C4-2B (cell line): ENCODE results near the gene RNASE7.

Experiments
- ZFX ChIP-seq: fragments of 450-650 bp; IDR thresholded peaks from 2 replicates; pipeline ENCODE4 v1.6.1; 2017
- TF ChIP-seq, protein P1 (sequence below): fragments of 450-650 bp; conservative IDR thresholded peaks from 2 replicates; pipeline ENCODE4 v1.5.1; 2017; ENCODE audit warnings: mild to moderate bottlenecking

DNA sequence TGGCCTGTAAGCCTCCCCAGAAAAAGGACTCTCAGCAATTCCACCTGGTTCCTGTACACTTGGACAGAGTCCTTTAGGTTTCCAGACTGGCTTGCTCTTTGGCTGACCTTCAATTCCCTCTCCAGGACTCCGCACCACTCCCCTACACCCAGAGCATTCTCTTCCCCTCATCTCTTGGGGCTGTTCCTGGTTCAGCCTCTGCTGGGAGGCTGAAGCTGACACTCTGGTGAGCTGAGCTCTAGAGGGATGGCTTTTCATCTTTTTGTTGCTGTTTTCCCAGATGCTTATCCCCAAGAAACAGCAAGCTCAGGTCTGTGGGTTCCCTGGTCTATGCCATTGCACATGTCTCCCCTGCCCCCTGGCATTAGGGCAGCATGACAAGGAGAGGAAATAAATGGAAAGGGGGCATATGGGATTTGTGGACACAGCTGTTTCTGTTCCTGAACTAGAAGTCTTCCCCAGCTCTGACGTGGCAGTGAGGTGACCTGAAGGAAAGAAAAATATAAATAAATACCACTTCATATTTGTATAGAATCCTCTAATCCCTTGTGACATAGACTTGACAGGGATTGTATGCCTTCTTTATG lies 1.3 kb downstream of the RNASE7 start:
- TF ChIP-seq, protein P1, sequence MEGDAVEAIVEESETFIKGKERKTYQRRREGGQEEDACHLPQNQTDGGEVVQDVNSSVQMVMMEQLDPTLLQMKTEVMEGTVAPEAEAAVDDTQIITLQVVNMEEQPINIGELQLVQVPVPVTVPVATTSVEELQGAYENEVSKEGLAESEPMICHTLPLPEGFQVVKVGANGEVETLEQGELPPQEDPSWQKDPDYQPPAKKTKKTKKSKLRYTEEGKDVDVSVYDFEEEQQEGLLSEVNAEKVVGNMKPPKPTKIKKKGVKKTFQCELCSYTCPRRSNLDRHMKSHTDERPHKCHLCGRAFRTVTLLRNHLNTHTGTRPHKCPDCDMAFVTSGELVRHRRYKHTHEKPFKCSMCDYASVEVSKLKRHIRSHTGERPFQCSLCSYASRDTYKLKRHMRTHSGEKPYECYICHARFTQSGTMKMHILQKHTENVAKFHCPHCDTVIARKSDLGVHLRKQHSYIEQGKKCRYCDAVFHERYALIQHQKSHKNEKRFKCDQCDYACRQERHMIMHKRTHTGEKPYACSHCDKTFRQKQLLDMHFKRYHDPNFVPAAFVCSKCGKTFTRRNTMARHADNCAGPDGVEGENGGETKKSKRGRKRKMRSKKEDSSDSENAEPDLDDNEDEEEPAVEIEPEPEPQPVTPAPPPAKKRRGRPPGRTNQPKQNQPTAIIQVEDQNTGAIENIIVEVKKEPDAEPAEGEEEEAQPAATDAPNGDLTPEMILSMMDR = no peak
- no peak for TF ChIP-seq ZFX
